CD8-positive, alpha-beta memory T cell (primary cell): ENCODE data around the gene CFAP97. TPM values are rescaled to one million over a fixed set of nuclear protein-coding genes. Genes with fewer than 3 reads are reported as not detected.

ENCODE experiments used
- CTCF ChIA-PET: fragments of 350-600 bp; sonication (Branson Sonifier 250); formaldehyde crosslinking; loops from one replicate; lab custom pipeline; 2021; ENCODE audit warnings: antibody characterized with exemption; lab: Charles Lee
- POLR2A ChIA-PET: fragments of 350-600 bp; sonication (Branson Sonifier 250); formaldehyde crosslinking; loops from one replicate; lab custom pipeline; 2021; ENCODE audit warnings: antibody characterized with exemption; lab: Charles Lee
- DNase-seq, 5 donors: peaks; one replicate each; pipeline versions ENCODE4 v3.0.0 to v3.0.0-alpha.2; 2020 to 2022; ENCODE audit warnings: mixed read lengths in 1 of 5
- H3K27ac ChIP-seq: one replicate; pipeline ENCODE4 v1.7.0; 2013; ENCODE audit warnings: low read depth, mild to moderate bottlenecking, low read length, moderate library complexity
- H3K27me3 ChIP-seq: 2 replicates; pipeline ENCODE4 v1.7.0; 2013; ENCODE audit warnings: low read length, mild to moderate bottlenecking; ENCODE audit not compliant: insufficient read depth, poor library complexity, severe bottlenecking
- H3K36me3 ChIP-seq: 2 replicates; pipeline ENCODE4 v1.7.0; 2013; ENCODE audit warnings: mild to moderate bottlenecking, low read length, moderate library complexity; ENCODE audit not compliant: insufficient read depth
- H3K4me1 ChIP-seq: 2 replicates; pipeline ENCODE4 v1.7.0; 2013; ENCODE audit warnings: mild to moderate bottlenecking, low read length, moderate library complexity; ENCODE audit not compliant: insufficient read depth
- H3K4me3 ChIP-seq: 2 replicates; pipeline ENCODE4 v1.7.0; 2013; ENCODE audit warnings: mild to moderate bottlenecking, low read length
- H3K9me3 ChIP-seq: 2 replicates; pipeline ENCODE4 v1.7.0; 2013; ENCODE audit warnings: mild to moderate bottlenecking, low read length
- H3K27ac Mint-ChIP-seq, 8 donors: one replicate each; pipeline ENCODE4 v1.8.0; 2020 to 2021; ENCODE audit warnings: mixed read lengths in 8 of 8, mild to moderate bottlenecking in 6 of 8, inconsistent platforms in 3 of 8, moderate library complexity in 3 of 8
- H3K27me3 Mint-ChIP-seq, 2 donors: one replicate each; pipeline ENCODE4 v1.8.0; 2020 to 2021; ENCODE audit warnings: mixed read lengths in 2 of 2, mild to moderate bottlenecking in 1 of 2, moderate library complexity in 1 of 2
- H3K36me3 Mint-ChIP-seq, 3 donors: one replicate each; pipeline ENCODE4 v1.8.0; 2020 to 2021; ENCODE audit warnings: mixed read lengths in 3 of 3, inconsistent platforms in 1 of 3, mild to moderate bottlenecking in 1 of 3
- H3K4me1 Mint-ChIP-seq, 3 donors: one replicate each; pipeline ENCODE4 v1.8.0; 2020 to 2021; ENCODE audit warnings: mixed read lengths in 3 of 3, inconsistent platforms in 1 of 3, mild to moderate bottlenecking in 1 of 3
- H3K4me3 Mint-ChIP-seq, 7 donors: one replicate each; pipeline ENCODE4 v1.8.0; 2020 to 2021; ENCODE audit warnings: mixed read lengths in 7 of 7, mild to moderate bottlenecking in 6 of 7, moderate library complexity in 4 of 7, inconsistent platforms in 2 of 7
- H3K9me3 Mint-ChIP-seq, 5 donors: one replicate each; pipeline ENCODE4 v1.8.0; 2020 to 2022; ENCODE audit warnings: mixed read lengths in 5 of 5, mild to moderate bottlenecking in 3 of 5, moderate library complexity in 2 of 5, inconsistent platforms in 1 of 5
- polyA plus RNA-seq: library from polyadenylated mRNA; unstranded; fragments of 300-500 nt; fragmentation: Illumina TruSeq; gene quantifications from one replicate; pipeline ENCODE4 v1.2.3, GENCODE V29; 2021
- total RNA-seq, 2 experiments: library from RNA; stranded (reverse); gene quantifications; one replicate each; pipeline ENCODE4 v1.2.3, GENCODE V29; 2021

The CFAP97 gene
- total and polyA plus RNA-seq, 3 experiments from 2014 or later, result 49.9 to 107 (median 50.1) TPM

DNA sequence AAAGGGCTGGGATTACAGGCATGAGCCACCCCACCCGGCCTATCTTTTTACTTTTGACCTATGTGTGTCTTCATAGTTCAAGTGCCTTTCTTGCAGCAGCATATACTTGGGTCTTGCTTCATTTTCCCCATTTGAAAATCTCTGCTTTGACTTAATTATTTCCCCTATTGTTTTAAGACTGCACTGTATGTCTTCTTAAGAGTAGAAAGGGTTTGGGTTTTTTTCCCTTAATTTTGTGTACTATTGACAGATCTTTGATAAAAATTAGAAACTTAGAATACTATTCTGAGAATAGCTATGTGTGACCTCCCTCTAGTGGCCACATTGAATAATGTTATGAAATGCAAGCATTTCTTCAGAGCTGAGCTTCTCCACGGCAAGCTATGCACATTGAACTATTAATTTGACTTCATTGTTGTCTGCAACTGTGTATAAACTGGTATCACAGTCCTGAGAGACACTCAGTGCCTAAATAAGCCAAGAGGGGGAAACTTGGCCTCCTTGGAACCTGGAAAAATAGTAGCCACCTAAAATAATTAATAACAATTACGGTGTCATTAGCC lies 69.4 kb downstream of the CFAP97 start:
- H3K27ac ChIP-seq, result no peak overlapping the region
- no peaks in the 10 kb centered on the region for H3K9me3 ChIP-seq
- H3K27ac Mint-ChIP-seq, result no peak overlapping the region
- peaks cover 26 to 44% of the 10 kb centered on the region in 2 donors for H3K27me3 Mint-ChIP-seq
- no peaks in the 10 kb centered on the region for H3K36me3 ChIP-seq
- ChIA-PET CTCF (interaction anchor here (0.6 to 2.2 kb wide), 17 partner anchors 8 to 129 kb away, joined by 3 to 13 read pairs (median 4); partner anchors contain the start of gene SLC25A4), POLR2A (interaction anchor here (0.9 kb wide), 1 partner anchor 9 kb away, joined by 4 read pairs; the partner anchor contains the start of gene SLC25A4)
- H3K4me3 ChIP-seq, result no peak overlapping the region
- peak in 2 of 5 donors; percentile 31 to 39 for DNase-seq
- H3K9me3 Mint-ChIP-seq, result no peaks in the 10 kb centered on the region
- no peaks in the 10 kb centered on the region for H3K36me3 Mint-ChIP-seq
- no peaks in the 10 kb centered on the region for H3K27me3 ChIP-seq
- peak overlapping the region in 1 of 7 donors; percentile 8 for H3K4me3 Mint-ChIP-seq
- H3K4me1 ChIP-seq, result no peaks in the 10 kb centered on the region
- H3K4me1 Mint-ChIP-seq, result peaks cover 0 to 4% (median 2%) of the 10 kb centered on the region in 3 donors

DNA sequence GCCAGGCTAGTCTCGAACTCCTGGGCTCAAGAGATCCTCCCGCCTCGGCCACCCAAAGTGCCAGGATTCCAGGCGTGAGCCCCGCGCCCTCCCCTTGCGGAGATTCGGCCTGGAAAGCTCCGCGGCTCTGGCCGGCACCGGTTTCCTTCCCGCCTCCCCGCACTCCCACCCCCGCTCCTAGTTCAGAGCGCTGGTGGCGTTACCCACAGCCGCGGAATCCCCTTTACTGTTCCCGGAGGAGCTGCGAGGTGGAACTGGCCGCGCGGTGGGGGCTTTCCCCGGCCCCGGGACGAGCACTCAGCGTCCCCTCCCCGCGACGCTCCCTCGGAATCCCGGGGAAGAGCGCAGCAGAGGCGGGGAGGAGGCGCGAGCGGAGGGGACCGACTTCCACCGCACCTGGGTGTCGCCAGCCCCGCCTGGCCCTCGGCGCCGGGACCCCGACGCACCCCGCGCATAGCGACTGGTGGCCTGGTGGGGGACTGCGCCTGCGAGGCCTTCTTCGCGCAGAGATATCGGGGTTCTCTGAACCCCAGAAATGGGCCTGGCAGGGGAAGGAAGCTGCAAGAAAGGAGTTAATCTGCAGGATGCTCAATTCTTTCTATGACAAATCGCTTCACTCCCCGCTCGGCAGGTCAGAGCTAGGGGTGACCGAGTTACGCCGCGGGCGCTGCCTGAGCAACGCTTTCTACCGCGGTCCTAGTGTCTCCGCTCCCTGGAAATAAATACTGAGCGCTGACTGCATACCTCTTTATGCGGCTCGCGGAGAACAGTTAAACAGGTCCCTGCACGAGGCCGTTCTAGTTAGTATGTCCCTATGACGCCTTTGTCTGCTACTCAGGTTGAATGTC lies 75.3 kb downstream of the CFAP97 start:
- H3K4me3 Mint-ChIP-seq, result peak overlapping the region; percentile 74 to 90 (median 82)
- Histone ChIP-seq H3K27ac (no peak overlapping the region), H3K27me3 (peaks cover 9% of the 10 kb centered on the region), H3K36me3 (no peaks in the 10 kb centered on the region), H3K4me1 (no peaks in the 10 kb centered on the region), H3K4me3 (peak overlapping the region; percentile 62), H3K9me3 (no peaks in the 10 kb centered on the region)
- H3K27me3 Mint-ChIP-seq, result peaks cover 28 to 42% of the 10 kb centered on the region in 2 donors
- peak in 4 of 5 donors; percentile 6 to 52 (median 23) for DNase-seq
- no peak overlapping the region for H3K27ac Mint-ChIP-seq
- no peaks in the 10 kb centered on the region for H3K36me3 Mint-ChIP-seq
- peaks cover 7 to 11% (median 8%) of the 10 kb centered on the region in 3 donors for H3K4me1 Mint-ChIP-seq
- ChIA-PET CTCF (interaction anchor here (1.2 to 3.3 kb wide), 5 partner anchors 10 to 88 kb away, joined by 3 to 15 read pairs (median 5); partner anchors contain the start of gene SLC25A4), POLR2A (interaction anchor here (1.0 kb wide), 1 partner anchor 15 kb away, joined by 3 read pairs; the partner anchor contains the start of gene SLC25A4)
- H3K9me3 Mint-ChIP-seq, result no peaks in the 10 kb centered on the region

DNA sequence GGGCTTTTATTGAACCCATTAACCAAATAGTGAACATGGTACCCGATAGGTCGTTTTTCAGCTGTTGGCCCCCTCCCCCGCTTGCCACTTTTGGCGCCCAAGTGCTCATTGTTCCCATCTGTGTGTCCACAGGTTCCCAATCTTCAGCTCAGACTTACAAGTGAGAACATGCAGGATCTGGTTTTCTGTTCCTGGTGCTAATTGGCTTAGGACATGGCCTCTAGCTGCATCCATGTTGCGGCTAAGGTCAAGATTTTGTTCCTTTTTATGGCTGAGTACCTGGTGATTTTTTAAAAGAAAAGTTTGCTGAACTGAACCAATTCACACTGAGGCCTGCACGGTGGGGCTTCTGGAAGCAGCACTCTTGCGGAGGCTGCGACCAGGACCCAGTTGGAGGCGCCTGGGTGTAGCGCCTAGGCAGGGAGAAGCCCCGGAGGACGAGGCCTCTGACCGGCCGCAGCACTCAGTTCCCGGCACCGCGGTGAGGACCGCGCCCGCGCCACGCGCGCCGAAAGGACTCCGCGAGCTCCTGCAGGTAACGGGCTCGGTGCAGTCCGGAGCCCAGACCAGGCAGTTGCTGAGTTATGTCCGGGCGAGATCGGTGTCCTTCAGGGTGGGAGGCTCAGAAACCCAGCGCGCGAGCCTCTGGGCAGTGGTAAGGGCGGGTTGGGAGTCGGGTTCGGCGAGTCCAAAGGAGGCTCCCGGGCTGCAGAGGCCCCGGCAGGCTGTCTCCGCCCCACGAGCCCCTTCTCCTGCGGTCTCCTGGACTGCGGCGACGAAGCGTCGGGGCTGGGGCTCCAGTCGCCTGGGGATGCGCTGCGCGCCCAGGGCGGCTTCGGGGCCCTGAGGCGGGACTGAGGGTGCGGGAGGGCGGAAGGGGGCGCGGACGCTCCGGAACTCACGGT lies 76.5 kb downstream of the CFAP97 start:
- ChIA-PET CTCF (interaction anchor here (0.7 to 3.3 kb wide), 7 partner anchors 11 to 88 kb away, joined by 3 to 15 read pairs (median 3); partner anchors contain the start of gene SLC25A4), POLR2A (interaction anchor here (0.6 kb wide), 1 partner anchor 10 kb away, joined by 3 read pairs; no protein-coding TSS in a partner anchor)
- H3K4me1 ChIP-seq, result no peaks in the 10 kb centered on the region
- Mint-ChIP-seq H3K36me3 (no peaks in the 10 kb centered on the region), H3K4me1 (peaks cover 12 to 20% (median 15%) of the 10 kb centered on the region in 3 donors), H3K4me3 (peak overlapping the region; percentile 60 to 87 (median 74)), H3K9me3 (no peaks in the 10 kb centered on the region), H3K27me3 (peaks cover 28 to 53% of the 10 kb centered on the region in 2 donors), H3K27ac (no peak overlapping the region)
- no peaks in the 10 kb centered on the region for H3K9me3 ChIP-seq
- no peaks in the 10 kb centered on the region for H3K36me3 ChIP-seq
- H3K27me3 ChIP-seq, result peaks cover 9% of the 10 kb centered on the region
- DNase-seq, result peak in 1 of 5 donors; percentile 7
- H3K27ac ChIP-seq, result no peak overlapping the region
- H3K4me3 ChIP-seq, result no peak overlapping the region

DNA sequence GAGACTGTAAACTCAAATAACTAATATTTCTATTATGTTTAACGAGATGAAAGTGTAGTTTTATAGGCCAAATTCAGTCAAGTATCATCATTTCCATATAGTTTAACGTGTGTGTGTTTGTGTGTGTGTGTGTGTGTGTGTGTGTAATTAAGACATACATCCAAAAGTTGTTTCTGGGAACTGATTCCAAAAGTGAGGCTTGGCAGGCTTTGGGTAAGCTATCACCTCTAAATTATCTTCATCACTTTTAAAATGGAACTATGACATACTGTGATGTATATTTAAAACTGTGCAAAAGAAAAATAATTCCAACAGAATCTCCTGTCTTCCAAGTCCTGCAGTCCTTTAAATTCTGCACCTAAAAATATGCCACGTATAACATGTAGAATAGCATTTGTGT lies 79.8 kb downstream of the CFAP97 start:
- CTCF ChIA-PET, result interaction anchor here (0.6 kb wide), 1 partner anchor 10 kb away, joined by 4 read pairs; no protein-coding TSS in a partner anchor

DNA sequence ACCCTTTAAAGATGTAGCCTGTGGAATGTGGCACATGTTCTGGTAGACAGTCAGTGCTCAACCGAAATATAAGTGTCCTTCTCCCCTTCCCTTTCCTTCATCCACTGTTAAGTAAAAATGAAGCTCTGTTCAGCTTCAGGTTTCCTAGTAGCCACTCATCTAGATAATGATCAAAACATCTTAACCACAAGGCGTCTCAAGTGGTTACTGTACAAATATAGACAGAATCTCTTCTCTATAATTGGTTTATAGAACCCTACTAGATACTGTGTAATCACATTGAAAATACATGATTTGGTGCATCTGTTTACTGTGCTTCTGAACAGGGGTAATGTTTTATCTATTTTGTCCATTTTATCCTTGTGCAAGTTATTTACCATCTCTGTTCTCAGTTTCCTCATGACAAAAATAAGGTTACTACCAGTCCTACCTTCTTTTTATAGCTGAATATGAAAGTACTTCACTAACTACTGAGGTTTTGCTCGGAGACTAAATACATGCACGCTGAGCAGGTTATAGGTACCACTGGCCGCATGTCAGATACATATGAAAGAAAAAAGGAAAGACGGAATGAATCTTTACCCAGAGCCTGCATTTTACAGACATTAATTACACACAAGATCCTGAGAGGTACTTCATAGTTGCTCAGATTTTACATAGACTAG lies 81.0 kb downstream of the CFAP97 start:
- H3K27ac ChIP-seq, result no peak overlapping the region
- H3K27me3 Mint-ChIP-seq, result peaks cover 7 to 44% of the 10 kb centered on the region in 2 donors
- no peaks in the 10 kb centered on the region for H3K9me3 Mint-ChIP-seq
- H3K36me3 ChIP-seq, result no peaks in the 10 kb centered on the region
- H3K4me1 Mint-ChIP-seq, result peaks cover 4 to 13% (median 8%) of the 10 kb centered on the region in 3 donors
- peaks cover 4% of the 10 kb centered on the region for H3K27me3 ChIP-seq
- no peaks in the 10 kb centered on the region for H3K9me3 ChIP-seq
- DNase-seq, result no peak
- H3K4me1 ChIP-seq, result no peaks in the 10 kb centered on the region
- H3K36me3 Mint-ChIP-seq, result no peaks in the 10 kb centered on the region
- POLR2A ChIA-PET, result no interaction called here
- CTCF ChIA-PET, result interaction anchor here (1.2 kb wide), 1 partner anchor 12 kb away, joined by 4 read pairs; no protein-coding TSS in a partner anchor
- H3K27ac Mint-ChIP-seq, result no peak overlapping the region
- H3K4me3 ChIP-seq, result no peak overlapping the region
- no peak overlapping the region for H3K4me3 Mint-ChIP-seq

More for the DNA sequence above, 79.8 kb downstream of the CFAP97 start:
- Histone ChIP-seq H3K27ac (no peak overlapping the region), H3K9me3 (no peaks in the 10 kb centered on the region), H3K4me3 (no peak overlapping the region), H3K27me3 (peaks cover 7% of the 10 kb centered on the region), H3K36me3 (no peaks in the 10 kb centered on the region), H3K4me1 (no peaks in the 10 kb centered on the region)
- POLR2A ChIA-PET, result no interaction called here
- Mint-ChIP-seq H3K4me1 (peaks cover 9 to 18% (median 12%) of the 10 kb centered on the region in 3 donors), H3K27ac (no peak overlapping the region), H3K4me3 (peak overlapping the region in 1 of 7 donors; percentile 46), H3K27me3 (peaks cover 14 to 48% of the 10 kb centered on the region in 2 donors), H3K36me3 (no peaks in the 10 kb centered on the region), H3K9me3 (no peaks in the 10 kb centered on the region)
- DNase-seq, result no peak

DNA sequence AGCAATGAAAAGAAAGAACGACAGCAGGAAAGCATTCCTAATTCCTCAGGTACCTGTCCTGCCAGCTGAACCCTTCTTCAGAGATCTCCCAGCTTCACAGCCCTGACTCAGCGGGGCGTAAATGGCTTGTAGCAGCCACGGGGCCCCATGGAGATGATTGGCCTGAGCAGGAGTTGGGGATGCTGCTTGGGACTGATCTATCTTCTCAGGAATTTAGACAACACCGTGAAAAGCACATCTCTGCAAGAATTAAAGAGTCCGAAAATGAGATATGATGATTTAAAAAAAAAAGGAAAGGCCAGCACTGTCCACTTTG lies 83.2 kb downstream of the CFAP97 start:
- H3K27ac ChIP-seq, result no peak overlapping the region
- Mint-ChIP-seq H3K4me3 (no peak overlapping the region), H3K4me1 (peaks cover 4 to 10% (median 8%) of the 10 kb centered on the region in 3 donors), H3K27ac (no peak overlapping the region), H3K9me3 (no peaks in the 10 kb centered on the region), H3K27me3 (peaks cover 2 to 37% of the 10 kb centered on the region in 2 donors), H3K36me3 (no peaks in the 10 kb centered on the region)
- no peaks in the 10 kb centered on the region for H3K9me3 ChIP-seq
- no peaks in the 10 kb centered on the region for H3K27me3 ChIP-seq
- POLR2A ChIA-PET, result no interaction called here
- no peak for DNase-seq
- no peaks in the 10 kb centered on the region for H3K4me1 ChIP-seq
- no peaks in the 10 kb centered on the region for H3K36me3 ChIP-seq
- no peak overlapping the region for H3K4me3 ChIP-seq
- CTCF ChIA-PET, result no interaction called here
